GM12873 (cell line): ENCODE data around the gene PSRC1.

Experiments
- TF ChIP-seq, protein P1 (sequence below): IDR thresholded peaks from 2 replicates; pipeline ENCODE4 v1.5.1; 2012; ENCODE audit warnings: low read depth, mild to moderate bottlenecking, moderate library complexity, low read length, control low read depth; ENCODE audit not compliant: insufficient read depth; ENCODE audit errors: missing control alignments

Gene PSRC1

DNA sequence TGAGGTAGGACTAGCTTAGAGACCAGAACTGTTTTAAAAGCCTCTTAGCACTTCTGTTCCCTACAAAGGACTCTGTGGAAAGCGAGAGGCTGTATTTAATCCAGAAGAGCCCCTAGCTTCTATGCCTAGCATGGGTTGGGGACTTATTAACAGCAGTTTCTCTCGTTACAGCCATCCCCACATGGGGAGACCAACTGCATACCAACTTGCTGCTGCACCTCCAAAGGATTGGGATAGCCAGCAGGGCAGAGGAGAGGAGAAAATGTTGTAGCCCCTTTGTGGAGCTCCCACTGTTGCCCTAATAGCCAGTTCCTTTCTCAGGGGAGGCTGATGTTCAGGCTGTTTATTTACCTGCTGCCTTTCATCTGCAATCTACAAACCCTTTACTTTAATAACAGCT lies 44.6 kb downstream of the PSRC1 start:
- TF ChIP-seq, protein P1, sequence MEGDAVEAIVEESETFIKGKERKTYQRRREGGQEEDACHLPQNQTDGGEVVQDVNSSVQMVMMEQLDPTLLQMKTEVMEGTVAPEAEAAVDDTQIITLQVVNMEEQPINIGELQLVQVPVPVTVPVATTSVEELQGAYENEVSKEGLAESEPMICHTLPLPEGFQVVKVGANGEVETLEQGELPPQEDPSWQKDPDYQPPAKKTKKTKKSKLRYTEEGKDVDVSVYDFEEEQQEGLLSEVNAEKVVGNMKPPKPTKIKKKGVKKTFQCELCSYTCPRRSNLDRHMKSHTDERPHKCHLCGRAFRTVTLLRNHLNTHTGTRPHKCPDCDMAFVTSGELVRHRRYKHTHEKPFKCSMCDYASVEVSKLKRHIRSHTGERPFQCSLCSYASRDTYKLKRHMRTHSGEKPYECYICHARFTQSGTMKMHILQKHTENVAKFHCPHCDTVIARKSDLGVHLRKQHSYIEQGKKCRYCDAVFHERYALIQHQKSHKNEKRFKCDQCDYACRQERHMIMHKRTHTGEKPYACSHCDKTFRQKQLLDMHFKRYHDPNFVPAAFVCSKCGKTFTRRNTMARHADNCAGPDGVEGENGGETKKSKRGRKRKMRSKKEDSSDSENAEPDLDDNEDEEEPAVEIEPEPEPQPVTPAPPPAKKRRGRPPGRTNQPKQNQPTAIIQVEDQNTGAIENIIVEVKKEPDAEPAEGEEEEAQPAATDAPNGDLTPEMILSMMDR, result no peak

DNA sequence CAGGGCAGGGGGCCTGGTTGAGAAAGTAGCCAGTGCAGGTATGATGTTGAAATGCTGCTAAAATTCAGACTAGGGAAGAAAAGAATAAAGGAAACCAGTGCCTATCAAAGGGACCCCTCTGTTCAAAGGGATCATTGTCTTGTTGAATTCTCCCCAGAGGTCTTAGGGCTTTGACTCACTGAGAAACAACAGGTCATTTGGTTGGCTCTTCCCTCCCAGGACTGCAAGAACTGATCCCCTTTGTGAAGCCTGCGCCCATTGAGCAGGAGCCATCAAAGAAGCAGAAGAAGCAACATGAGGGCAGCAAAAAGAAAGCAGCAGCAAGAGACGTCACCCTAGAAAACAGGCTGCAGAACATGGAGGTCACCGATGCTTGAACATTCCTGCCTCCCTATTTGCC lies 45.4 kb downstream of the PSRC1 start:
- TF ChIP-seq, protein P1, result no peak

DNA sequence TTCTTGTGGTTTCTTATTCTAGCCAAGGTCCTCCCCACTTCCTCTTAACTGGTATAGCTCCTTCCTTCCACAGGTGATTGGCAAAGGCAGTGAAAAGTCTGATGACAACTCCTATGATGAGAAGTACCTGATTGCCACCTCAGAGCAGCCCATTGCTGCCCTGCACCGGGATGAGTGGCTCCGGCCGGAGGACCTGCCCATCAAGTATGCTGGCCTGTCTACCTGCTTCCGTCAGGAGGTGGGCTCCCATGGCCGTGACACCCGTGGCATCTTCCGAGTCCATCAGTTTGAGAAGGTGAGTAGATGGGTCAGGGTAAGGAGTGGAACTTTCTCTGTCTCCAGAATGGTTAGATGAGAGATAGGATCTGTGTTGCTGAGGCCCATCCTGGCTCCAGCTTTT lies 47.8 kb downstream of the PSRC1 start:
- TF ChIP-seq, protein P1, result no peak

DNA sequence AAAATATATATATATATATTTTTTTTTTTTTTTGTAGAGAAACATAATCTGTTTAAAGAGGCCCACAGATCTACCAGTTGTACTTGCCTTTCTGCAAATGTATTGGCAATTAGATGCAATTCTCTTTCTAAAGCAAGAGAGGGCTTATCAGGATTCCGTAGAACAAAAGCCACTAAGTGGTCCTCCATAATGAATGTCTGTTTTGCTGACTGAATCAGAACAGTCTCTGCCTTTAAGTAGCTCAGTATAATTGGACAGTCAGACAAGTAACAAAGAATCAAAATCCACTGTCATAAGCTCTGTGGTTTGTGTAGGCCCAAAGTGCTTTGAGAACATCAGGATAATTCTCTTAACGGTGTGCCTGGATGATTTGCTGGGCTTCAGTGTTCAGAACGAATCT lies 51.9 kb downstream of the PSRC1 start:
- TF ChIP-seq, protein P1, result no peak
